Breast epithelium (tissue), 3 donors: Measurements from ENCODE around the gene KATNA1.

Experiments used
- POLR2A ChIP-seq: fragments of 450-650 bp; IDR thresholded peaks from one replicate; pipeline ENCODE4 v1.6.1; 2016; ENCODE audit warnings: antibody characterized with exemption, mild to moderate bottlenecking, moderate library complexity
- TF ChIP-seq, protein P1 (sequence below), 3 donors: fragments of 450-650 bp; IDR thresholded peaks; one replicate each; pipeline ENCODE4 v1.5.1; 2016 to 2017; ENCODE audit warnings: antibody characterized with exemption in 3 of 3, mild to moderate bottlenecking in 3 of 3, moderate library complexity in 3 of 3

DNA sequence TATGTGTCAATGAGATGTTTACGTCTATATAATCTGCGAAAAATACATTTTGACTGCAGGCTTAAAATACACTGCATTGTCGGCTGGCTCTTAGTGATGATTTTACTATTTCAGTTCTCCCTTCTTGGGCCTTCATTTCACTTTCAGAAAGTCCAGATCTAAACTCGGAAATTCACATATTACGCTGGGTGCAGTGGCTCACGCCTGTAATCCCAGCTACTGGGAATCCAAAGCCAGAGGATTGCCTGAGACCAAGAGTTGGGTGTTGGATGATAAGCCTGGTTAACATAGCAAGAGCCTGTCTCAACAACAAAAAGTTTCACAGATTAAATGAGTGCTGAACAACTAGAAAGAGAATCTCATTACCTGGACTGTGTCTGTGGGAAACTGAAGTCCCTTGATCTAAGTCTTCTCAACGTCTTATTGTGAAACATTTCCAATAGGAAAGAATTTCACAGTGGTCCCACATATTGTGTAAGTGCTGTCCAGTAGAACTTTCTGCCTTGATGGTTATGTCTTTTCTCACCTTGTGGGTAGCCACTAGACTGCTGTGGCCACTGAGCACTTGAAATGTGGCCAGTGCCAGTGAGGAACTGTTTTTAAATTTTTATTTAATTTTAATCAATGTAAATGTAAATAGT, 80.4 kb downstream of the KATNA1 start:
- no peak for TF ChIP-seq POLR2A
- TF ChIP-seq, protein P1, sequence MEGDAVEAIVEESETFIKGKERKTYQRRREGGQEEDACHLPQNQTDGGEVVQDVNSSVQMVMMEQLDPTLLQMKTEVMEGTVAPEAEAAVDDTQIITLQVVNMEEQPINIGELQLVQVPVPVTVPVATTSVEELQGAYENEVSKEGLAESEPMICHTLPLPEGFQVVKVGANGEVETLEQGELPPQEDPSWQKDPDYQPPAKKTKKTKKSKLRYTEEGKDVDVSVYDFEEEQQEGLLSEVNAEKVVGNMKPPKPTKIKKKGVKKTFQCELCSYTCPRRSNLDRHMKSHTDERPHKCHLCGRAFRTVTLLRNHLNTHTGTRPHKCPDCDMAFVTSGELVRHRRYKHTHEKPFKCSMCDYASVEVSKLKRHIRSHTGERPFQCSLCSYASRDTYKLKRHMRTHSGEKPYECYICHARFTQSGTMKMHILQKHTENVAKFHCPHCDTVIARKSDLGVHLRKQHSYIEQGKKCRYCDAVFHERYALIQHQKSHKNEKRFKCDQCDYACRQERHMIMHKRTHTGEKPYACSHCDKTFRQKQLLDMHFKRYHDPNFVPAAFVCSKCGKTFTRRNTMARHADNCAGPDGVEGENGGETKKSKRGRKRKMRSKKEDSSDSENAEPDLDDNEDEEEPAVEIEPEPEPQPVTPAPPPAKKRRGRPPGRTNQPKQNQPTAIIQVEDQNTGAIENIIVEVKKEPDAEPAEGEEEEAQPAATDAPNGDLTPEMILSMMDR (IDR thresholded peaks at IDR 0.05), result no peak
